HUES64 (cell line): Measurements from ENCODE around the gene ZNF697.
"Not testable (repeated sequence)": the region's sequence is repeated elsewhere in the genome, so short reads cannot be mapped to it uniquely, and the experiment has no call there.

Source experiments
- H3K27ac ChIP-seq: 2 replicates; pipeline ENCODE4 v1.7.0; 2013; ENCODE audit warnings: low read depth, low read length, inconsistent platforms
- H3K27me3 ChIP-seq: 2 replicates; pipeline ENCODE4 v1.6.1; 2013; ENCODE audit warnings: mild to moderate bottlenecking, low read length; ENCODE audit not compliant: insufficient read depth
- H3K36me3 ChIP-seq: 2 replicates; pipeline ENCODE4 v1.6.1; 2013; ENCODE audit warnings: mild to moderate bottlenecking, low read length; ENCODE audit not compliant: insufficient read depth
- H3K4me1 ChIP-seq: 2 replicates; pipeline ENCODE4 v1.6.1; 2013; ENCODE audit warnings: mild to moderate bottlenecking, low read length, moderate library complexity; ENCODE audit not compliant: insufficient read depth
- H3K4me3 ChIP-seq: 2 replicates; pipeline ENCODE4 v1.5.1; 2013; ENCODE audit warnings: mild to moderate bottlenecking, low read length, moderate library complexity
- H3K9ac ChIP-seq: 2 replicates; pipeline ENCODE4 v1.6.1; 2013; ENCODE audit warnings: mild to moderate bottlenecking, low read depth, low read length
- H3K9me3 ChIP-seq: 2 replicates; pipeline ENCODE4 v1.6.1; 2013; ENCODE audit warnings: low read depth, low read length; ENCODE audit not compliant: insufficient read depth
- WGBS: fragments of 150-250, 120-280 bp; methylation state at CpG from one replicate; pipeline ENCODE4 v1.1.7; 2013; ENCODE audit warnings: missing lambda C conversion rate; 5-methylcytosine and 5-hydroxymethylcytosine counted together

ZNF697 gene

GRCh38 chr1:119595606-119596005 is 52.5 kb downstream of the ZNF697 start:
- 94% methylated on average over 2 of the region's 2 CpGs for WGBS
- Histone ChIP-seq H3K4me1 (no peaks in the 10 kb centered on the region), H3K27me3 (no peaks in the 10 kb centered on the region), H3K4me3 (no peak overlapping the region), H3K9ac (no peak overlapping the region), H3K9me3 (no peaks in the 10 kb centered on the region), H3K36me3 (no peaks in the 10 kb centered on the region), H3K27ac (no peak overlapping the region)

GRCh38 chr1:119595168-119595567 is 52.9 kb downstream of the ZNF697 start:
- WGBS: 80% methylated on average over 1 of the region's 2 CpGs
- Histone ChIP-seq H3K4me3 (no peak overlapping the region), H3K9me3 (no peaks in the 10 kb centered on the region), H3K27me3 (no peaks in the 10 kb centered on the region), H3K27ac (no peak overlapping the region), H3K9ac (no peak overlapping the region), H3K4me1 (no peaks in the 10 kb centered on the region), H3K36me3 (no peaks in the 10 kb centered on the region)

GRCh38 chr1:119594376-119594775 is 53.7 kb downstream of the ZNF697 start:
- Histone ChIP-seq H3K4me1 (no peaks in the 10 kb centered on the region), H3K36me3 (no peaks in the 10 kb centered on the region), H3K9me3 (no peaks in the 10 kb centered on the region), H3K4me3 (no peak overlapping the region), H3K27ac (no peak overlapping the region), H3K9ac (no peak overlapping the region), H3K27me3 (no peaks in the 10 kb centered on the region)
- 93% methylated on average over 1 of the region's 1 CpG for WGBS

GRCh38 chr1:119593805-119594204 is 54.3 kb downstream of the ZNF697 start:
- Histone ChIP-seq H3K4me3 (no peak overlapping the region), H3K27ac (no peak overlapping the region), H3K36me3 (no peaks in the 10 kb centered on the region), H3K4me1 (no peaks in the 10 kb centered on the region), H3K9me3 (no peaks in the 10 kb centered on the region), H3K9ac (no peak overlapping the region), H3K27me3 (no peaks in the 10 kb centered on the region)
- WGBS: 100% methylated on average over 1 of the region's 1 CpG

GRCh38 chr1:119590393-119590792 is 57.7 kb downstream of the ZNF697 start:
- Histone ChIP-seq H3K27ac (no peak overlapping the region), H3K9me3 (no peaks in the 10 kb centered on the region), H3K4me1 (no peaks in the 10 kb centered on the region), H3K4me3 (no peak overlapping the region), H3K27me3 (no peaks in the 10 kb centered on the region), H3K36me3 (no peaks in the 10 kb centered on the region), H3K9ac (no peak overlapping the region)

GRCh38 chr1:119588621-119589020 is 59.4 kb downstream of the ZNF697 start:
- WGBS: 93% methylated on average over 5 of the region's 5 CpGs
- H3K36me3 ChIP-seq: no peaks in the 10 kb centered on the region

GRCh38 chr1:119587341-119587740 is 60.7 kb downstream of the ZNF697 start:
- H3K36me3 ChIP-seq: no peaks in the 10 kb centered on the region
- H3K27ac ChIP-seq: no peak overlapping the region
- no peaks in the 10 kb centered on the region for H3K4me1 ChIP-seq
- WGBS: 96% methylated on average over 3 of the region's 3 CpGs
- H3K9me3 ChIP-seq: no peaks in the 10 kb centered on the region
- H3K27me3 ChIP-seq: no peaks in the 10 kb centered on the region
- H3K9ac ChIP-seq: no peak overlapping the region
- no peak overlapping the region for H3K4me3 ChIP-seq

More at GRCh38 chr1:119588621-119589020, 59.4 kb downstream of the ZNF697 start:
- Histone ChIP-seq H3K4me3 (no peak overlapping the region), H3K27me3 (no peaks in the 10 kb centered on the region), H3K27ac (no peak overlapping the region), H3K9ac (no peak overlapping the region), H3K4me1 (no peaks in the 10 kb centered on the region), H3K9me3 (no peaks in the 10 kb centered on the region)

- not testable (repeated sequence) for H3K9me3 ChIP-seq, H3K9ac ChIP-seq
- WGBS: 94% methylated on average over 1 of the region's 2 CpGs
These were observed 62.3 kb downstream of the ZNF697 start for GRCh38 chr1:119585801-119586200.

GRCh38 chr1:119582801-119583200 is 65.3 kb downstream of the ZNF697 start:
- WGBS: 6% methylated on average over 1 of the region's 1 CpG
- H3K36me3 ChIP-seq: no peaks in the 10 kb centered on the region
- H3K4me3 ChIP-seq: no peak overlapping the region
- H3K27me3 ChIP-seq: no peaks in the 10 kb centered on the region
- no peaks in the 10 kb centered on the region for H3K4me1 ChIP-seq
- no peaks in the 10 kb centered on the region for H3K9me3 ChIP-seq
- no peak overlapping the region for H3K9ac ChIP-seq
- H3K27ac ChIP-seq: no peak overlapping the region

More at GRCh38 chr1:119585801-119586200, 62.3 kb downstream of the ZNF697 start:
- not testable (repeated sequence) for H3K27me3 ChIP-seq, H3K4me1 ChIP-seq, H3K36me3 ChIP-seq, H3K4me3 ChIP-seq, H3K27ac ChIP-seq

- H3K9ac ChIP-seq, H3K9me3 ChIP-seq, H3K27ac ChIP-seq, H3K4me1 ChIP-seq, H3K36me3 ChIP-seq, H3K27me3 ChIP-seq, H3K4me3 ChIP-seq: not testable (repeated sequence)
- 89% methylated on average over 2 of the region's 3 CpGs for WGBS
These were observed 67.0 kb downstream of the ZNF697 start for GRCh38 chr1:119581076-119581475.

GRCh38 chr1:119573886-119574285 is 74.2 kb downstream of the ZNF697 start:
- 90% methylated on average over 5 of the region's 5 CpGs for WGBS
- Histone ChIP-seq H3K9me3 (no peaks in the 10 kb centered on the region), H3K36me3 (no peaks in the 10 kb centered on the region), H3K4me3 (no peak overlapping the region), H3K27me3 (no peaks in the 10 kb centered on the region), H3K27ac (no peak overlapping the region), H3K4me1 (peaks cover 3% of the 10 kb centered on the region; the same call in 1 of the 2 replicates), H3K9ac (no peak overlapping the region)

- 86% methylated on average over 4 of the region's 8 CpGs for WGBS
- not testable (repeated sequence) for H3K9me3 ChIP-seq, H3K4me3 ChIP-seq, H3K9ac ChIP-seq, H3K27me3 ChIP-seq, H3K4me1 ChIP-seq, H3K27ac ChIP-seq, H3K36me3 ChIP-seq
These were observed 78.0 kb downstream of the ZNF697 start for GRCh38 chr1:119569930-119570622.
